H1 (cell line): ENCODE measurements around the gene MYO15A.

Source experiments
- BRCA1 ChIP-seq: IDR thresholded peaks from 2 replicates; pipeline ENCODE4 v1.6.1; 2012; ENCODE audit warnings: low read depth, low read length, improper control_type of control experiment
- CBX8 ChIP-seq: fragments of 300-800, 300-1000 bp; sonication (generic); IDR thresholded peaks from 2 replicates; pipeline ENCODE4 v1.7.1; 2016; ENCODE audit warnings: low read depth, low read length, borderline replicate concordance
- CHD2 ChIP-seq: IDR thresholded peaks from 2 replicates; pipeline ENCODE4 v1.6.1; 2012; ENCODE audit warnings: low read length, improper control_type of control experiment
- EZH2 ChIP-seq: fragments of 200-600 bp; sonication (generic); IDR thresholded peaks from 2 replicates; pipeline ENCODE4 v1.7.1; 2012; ENCODE audit warnings: low read depth, mild to moderate bottlenecking, moderate library complexity, low read length, inconsistent platforms; ENCODE audit not compliant: severe bottlenecking
- MAFK ChIP-seq: IDR thresholded peaks from 2 replicates; pipeline ENCODE4 v1.6.1; 2012; ENCODE audit warnings: low read depth, mild to moderate bottlenecking, improper control_type of control experiment, low read length
- RFX5 ChIP-seq: IDR thresholded peaks from 2 replicates; pipeline ENCODE4 v1.6.1; 2011; ENCODE audit warnings: low read depth, low read length, improper control_type of control experiment, borderline replicate concordance
- SP4 ChIP-seq: IDR thresholded peaks from 2 replicates; pipeline ENCODE4 v1.6.1; 2012; ENCODE audit warnings: low read length, inconsistent platforms
- TAF1 ChIP-seq: IDR thresholded peaks from 2 replicates; pipeline ENCODE4 v1.6.1; 2011; ENCODE audit warnings: mild to moderate bottlenecking, low read depth, low read length
- TF ChIP-seq, protein P1 (sequence below), 3 experiments: IDR thresholded peaks; 1 replicate in 2 of 3; 2 replicates in 1 of 3; pipeline versions ENCODE4 v1.5.1 to v1.6.1; 2011; ENCODE audit warnings: low read length in 3 of 3, mild to moderate bottlenecking in 3 of 3, inconsistent platforms in 2 of 3, low read depth in 1 of 3, moderate library complexity in 1 of 3; ENCODE audit not compliant: insufficient read depth in 1 of 3; ENCODE audit errors: control extremely low read depth in 1 of 3

DNA sequence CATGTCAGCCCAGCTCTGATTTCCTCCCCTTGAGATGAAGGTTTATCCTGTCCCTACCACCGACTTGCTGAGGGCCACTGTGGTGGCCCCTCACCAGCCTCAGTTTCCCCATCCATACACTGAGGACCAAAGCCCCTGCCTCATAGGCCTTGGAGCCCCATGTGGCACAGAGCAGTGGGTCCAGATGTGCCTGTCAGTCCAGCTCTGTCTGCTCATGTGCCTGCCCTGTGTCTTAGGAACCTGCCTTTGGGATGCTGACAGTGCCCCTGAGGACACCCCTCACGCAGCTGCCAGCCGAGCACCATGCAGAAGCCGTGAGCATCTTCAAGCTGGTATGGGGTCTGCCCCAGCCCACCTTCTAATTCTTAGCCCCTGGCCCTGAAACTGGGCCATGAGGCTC lies 35.7 kb downstream of the MYO15A start:
- TF ChIP-seq EZH2 (no peak), CHD2 (no peak), RFX5 (no peak), SP4 (no peak), CBX8 (no peak), BRCA1 (no peak), TAF1 (no peak), MAFK (no peak)
- TF ChIP-seq, protein P1, sequence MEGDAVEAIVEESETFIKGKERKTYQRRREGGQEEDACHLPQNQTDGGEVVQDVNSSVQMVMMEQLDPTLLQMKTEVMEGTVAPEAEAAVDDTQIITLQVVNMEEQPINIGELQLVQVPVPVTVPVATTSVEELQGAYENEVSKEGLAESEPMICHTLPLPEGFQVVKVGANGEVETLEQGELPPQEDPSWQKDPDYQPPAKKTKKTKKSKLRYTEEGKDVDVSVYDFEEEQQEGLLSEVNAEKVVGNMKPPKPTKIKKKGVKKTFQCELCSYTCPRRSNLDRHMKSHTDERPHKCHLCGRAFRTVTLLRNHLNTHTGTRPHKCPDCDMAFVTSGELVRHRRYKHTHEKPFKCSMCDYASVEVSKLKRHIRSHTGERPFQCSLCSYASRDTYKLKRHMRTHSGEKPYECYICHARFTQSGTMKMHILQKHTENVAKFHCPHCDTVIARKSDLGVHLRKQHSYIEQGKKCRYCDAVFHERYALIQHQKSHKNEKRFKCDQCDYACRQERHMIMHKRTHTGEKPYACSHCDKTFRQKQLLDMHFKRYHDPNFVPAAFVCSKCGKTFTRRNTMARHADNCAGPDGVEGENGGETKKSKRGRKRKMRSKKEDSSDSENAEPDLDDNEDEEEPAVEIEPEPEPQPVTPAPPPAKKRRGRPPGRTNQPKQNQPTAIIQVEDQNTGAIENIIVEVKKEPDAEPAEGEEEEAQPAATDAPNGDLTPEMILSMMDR (IDR thresholded peaks at IDR 0.05; ENCODE audit: control extremely low read depth in 1 of 3, insufficient read depth in 1 of 3, low read depth in 1 of 3, low read length in 3 of 3) = no peak
